ENCODE data around the gene C11orf91.
"Not testable (repeated sequence)": the region's sequence is repeated elsewhere in the genome, so short reads cannot be mapped to it uniquely, and the experiment has no call there.

C11orf91 gene

DNA sequence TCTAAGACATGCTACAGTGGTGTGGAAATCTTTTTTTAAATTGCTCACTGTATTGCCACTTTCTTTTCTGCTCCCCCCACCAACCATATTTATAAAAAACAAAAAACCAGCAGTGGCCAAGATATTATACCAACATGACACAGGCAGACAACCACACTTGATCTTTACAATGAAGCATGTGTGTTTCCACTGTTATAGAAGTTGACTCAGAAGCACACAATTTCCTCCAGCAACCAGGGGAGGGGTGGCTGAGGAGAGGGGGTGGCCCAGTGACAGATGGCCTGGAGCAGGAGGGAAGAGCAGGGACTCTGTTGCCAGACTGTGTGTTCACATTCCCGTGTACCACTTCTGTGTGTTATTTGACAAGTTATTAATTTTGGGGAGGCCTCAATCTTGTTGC lies 20.8 kb upstream of the C11orf91 start:
- no peak for DNase-seq

DNA sequence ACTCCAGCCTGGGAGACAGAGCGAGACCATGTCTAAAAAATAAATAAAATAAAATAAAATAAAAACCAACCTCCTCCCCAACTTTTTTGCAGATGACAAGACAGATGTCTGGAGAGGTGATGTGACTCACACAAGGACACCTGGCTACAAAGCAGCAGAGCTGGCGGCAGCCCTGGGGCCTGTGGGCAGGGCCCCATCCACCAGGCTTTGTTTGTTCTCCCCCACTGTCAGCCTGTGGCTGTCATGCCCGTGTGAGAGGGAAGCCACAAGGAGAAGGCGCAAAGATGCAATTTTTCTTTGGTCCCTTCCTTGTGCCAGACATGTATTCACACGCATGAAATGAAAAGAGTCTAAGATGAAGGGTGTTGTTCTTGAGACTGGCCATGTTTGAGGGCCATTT lies 19.0 kb upstream of the C11orf91 start:
- DNase-seq, result no peak

DNA sequence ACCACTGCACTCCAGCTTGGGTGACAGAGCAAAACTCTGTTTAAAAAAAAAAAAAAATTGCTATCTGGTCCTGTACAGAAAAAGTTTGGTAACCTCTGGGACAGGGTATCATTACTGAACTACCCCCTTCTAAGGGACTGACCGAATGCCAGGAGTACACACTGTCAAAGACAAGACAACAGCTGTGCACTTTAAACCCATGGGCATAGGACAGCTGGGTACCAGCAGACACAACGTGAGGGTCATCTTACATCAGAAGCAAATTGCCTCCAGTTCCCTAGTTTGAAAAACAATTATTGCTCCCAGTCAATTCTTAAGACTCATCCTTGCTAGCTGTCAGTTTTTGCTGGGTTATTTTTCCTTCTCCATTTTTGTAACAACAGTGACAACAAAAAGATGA lies 17.8 kb upstream of the C11orf91 start:
- no peak for DNase-seq

DNA sequence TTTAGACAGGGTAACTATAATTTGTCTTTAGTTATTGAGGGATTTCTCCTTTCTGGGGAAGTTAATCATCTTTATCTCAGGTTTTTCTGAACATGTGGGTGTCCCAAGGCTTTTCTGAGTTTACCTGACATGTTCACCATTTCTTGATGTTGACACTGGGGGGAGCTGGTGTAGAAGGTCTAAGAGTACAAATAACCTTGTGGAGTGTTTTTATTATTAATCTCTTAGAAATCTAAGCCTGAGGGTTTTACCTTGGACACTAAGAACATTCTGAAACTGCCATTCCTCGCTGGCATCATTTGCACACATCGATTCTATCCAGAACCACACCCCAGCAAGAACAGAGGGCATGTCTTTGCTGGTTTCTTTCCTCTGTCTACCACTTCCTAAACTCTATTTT lies 15.6 kb upstream of the C11orf91 start:
- DNase-seq, result no peak

DNA sequence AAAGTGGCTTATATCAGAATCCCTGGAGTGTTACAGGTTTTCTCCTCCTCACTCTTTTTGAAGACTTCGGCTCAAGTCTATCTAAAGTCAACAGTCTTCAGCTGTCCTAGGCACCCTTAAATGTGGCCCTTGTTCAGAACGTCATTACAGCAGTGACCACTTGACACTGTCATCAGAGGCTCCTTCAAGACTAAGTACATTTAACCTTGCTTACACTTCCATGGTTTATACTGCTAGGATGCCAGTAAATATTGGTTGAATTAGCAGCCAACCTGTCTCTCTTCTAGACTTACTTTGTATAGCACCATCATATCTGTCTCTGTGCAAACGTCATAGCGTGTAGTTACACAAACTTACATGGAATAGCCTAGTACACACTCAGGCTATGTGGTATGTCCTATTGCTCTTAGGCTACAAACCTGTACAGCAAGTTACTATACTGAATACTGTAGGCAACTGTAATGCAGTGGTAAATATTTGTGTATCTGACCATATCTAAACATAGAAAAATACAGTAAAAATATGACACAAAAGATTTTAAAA lies 13.3 kb upstream of the C11orf91 start:
- DNase-seq, result no peak

DNA sequence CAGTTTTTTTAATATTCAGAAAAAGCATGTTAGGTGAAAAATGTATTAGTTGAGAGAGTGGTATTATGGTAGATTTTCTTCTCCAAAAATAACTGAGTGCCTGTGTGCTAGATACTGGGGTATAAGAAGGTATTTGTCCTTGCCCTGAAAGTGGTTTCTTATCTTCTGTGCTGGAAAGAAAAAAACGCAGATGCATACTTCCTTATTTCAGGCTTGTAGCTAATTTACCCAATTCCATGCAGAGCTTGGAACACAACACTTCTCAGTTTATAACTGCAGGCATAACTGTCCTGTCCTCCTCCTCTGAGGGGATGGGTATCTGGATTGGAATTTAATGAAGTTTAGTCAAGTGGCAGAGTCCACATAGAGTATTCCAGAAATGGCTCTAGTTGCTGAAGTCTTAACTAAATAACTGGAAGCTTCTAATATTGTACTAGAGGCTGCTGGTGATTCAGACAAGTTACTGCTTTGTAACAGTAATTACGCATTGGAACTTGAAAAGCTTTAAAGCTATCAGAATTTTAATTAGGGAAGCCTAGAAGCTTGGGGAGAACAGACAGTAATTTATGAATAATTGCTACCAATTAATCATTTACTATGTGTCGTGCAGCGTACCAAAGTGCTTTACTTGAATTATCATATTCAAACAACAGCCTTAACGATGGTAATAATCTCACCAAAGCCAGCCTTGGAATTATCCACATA lies 12.7 kb upstream of the C11orf91 start:
- no peak for DNase-seq

DNA sequence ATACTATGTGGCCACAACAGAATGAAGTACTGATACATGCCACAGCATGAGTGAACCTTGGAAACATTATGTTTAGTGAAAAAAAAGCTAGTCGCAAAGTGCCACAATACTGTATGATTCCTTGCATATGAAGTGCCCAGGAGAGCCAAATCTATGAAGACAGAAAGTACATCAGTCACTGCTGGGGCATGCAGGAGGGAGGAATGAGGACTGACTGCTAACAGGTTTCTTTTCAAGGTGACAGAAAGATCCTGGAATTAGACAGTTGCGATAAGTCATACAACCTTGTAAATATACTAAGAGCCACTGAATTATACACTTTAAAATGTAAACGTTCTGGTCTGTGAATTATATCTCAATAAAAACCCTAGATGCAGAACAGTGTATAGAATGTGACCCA lies 11.8 kb upstream of the C11orf91 start:
- DNase-seq, result no peak

DNA sequence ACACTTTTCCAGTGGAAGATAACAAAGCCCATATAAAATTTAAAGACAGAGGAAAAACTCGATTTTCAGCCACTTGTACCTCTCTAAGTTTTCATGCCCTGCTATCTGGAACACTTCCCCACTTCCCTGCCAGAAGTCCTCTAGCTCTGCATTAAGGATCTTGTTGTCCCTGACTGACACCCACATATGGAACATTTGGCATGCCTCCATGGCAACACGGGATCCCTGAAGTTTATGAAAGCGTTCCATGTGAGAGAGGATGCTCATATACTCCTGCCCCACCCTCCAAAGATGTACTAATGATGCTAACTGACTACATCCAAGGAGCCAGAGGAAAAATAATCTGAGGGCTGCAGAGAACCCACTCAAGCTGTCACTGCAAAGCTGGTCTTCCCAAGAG lies 8.8 kb upstream of the C11orf91 start:
- no peak for DNase-seq

DNA sequence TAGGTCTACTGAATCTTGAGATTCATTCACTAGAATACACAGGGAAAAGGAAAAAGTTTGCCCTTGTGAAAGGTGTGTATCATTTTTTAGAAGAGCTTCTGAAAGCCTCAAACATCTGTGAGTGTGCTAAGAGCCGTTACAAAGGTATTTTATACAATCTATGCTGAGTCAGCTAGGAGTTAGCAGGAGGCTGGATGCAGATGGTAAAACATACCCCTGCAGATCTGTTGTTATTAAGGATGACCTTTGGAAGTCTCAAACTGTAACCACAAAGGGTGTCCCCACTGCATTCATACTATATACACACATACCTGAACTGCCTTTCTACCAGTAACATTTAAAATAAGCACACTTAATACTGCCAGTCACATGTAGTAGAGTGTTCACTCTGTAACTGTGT lies 8.4 kb upstream of the C11orf91 start:
- DNase-seq, result no peak

DNA sequence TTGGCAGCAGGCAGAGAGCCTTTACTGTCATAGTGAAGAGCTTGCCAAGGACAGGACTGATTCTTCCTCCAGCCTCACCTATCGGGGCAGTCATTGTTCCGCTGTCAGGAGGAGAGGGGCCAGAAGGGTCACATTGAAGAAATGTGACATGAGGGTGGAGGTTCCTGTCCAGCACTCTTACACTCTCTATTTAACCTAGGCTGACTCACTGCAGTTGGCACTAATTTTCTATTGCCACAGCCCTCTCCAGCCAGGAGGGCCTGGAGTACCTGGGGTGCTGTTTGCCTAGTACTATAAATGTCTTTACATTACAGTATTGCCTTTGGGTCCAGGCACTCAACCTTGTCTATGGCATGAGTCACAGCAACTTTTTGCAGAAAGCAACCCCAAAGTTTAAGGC lies 7.2 kb upstream of the C11orf91 start:
- not testable (repeated sequence) for DNase-seq

DNA sequence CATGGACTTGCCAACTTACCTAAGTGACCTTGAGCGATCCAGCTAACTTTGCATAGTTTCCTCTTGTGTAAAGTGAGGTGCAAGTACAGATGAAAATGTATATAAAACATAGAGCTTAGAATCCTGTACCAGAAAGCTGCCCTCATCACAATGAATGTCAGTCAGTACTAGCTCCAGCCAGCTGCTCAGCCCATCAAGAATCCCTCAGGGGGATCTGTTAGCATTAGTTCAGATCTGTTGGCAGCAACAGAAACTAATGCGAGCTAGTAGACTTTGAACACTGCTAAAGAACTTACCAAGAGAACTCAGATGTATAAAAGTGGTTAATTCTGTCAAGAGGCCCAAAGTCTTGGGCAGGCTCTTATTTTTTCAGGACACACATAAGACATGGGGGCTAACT lies 6.3 kb upstream of the C11orf91 start:
- no peak for DNase-seq

DNA sequence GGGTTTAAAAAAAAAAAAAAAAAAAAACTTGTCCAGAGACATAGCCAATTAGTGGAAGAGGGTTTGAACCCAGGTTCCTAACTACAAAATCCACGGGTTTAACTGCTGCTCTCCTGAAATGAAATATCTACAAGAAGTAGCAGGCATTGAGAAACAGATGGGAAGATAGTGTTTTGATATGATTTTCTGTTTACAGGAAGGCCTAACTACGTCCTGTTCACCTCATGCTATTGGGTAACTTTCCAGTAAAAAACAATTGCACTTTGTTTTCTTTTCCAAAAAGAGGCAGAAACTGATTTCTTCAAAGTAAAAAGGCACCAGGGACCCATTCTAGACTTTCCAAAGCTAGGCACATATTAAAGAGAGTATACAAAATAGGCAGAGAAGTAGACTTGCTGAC lies 5.9 kb upstream of the C11orf91 start:
- no peak for DNase-seq

DNA sequence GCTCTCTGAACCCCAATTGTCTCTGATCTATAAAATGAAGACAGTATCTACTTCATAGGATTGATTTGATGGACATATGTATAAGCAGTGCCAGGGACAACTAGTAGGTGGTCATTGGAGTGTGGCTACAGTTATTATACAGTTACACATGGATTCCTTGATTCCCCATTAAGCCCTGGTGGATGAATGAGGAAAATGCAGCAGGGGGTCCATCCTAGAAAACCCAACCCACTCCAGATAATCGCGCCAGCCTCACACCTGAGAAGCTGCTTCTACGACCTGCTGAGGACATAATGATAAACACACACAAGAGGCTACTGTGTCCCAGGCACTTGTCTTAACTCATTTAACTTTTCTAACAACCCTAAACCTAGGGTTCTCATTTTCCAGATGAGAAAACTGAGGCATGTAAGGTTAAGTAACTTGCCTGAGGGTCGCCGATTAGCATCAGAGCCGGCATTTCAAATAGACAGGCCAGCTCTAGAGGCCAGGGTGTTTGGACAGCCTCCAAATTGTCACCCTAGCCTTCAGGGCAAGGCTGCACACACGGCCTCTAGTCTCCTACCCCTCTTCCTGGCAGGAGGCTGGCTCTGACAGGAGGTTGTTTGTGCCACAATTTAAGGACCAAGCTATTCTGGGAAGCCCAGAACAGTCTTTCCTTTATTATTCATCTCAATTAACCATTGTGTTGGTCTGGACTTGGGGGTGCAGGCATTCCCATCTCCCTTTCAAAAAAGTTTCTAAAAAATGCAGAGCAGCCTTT lies 3.8 kb upstream of the C11orf91 start:
- DNase-seq, result no peak

DNA sequence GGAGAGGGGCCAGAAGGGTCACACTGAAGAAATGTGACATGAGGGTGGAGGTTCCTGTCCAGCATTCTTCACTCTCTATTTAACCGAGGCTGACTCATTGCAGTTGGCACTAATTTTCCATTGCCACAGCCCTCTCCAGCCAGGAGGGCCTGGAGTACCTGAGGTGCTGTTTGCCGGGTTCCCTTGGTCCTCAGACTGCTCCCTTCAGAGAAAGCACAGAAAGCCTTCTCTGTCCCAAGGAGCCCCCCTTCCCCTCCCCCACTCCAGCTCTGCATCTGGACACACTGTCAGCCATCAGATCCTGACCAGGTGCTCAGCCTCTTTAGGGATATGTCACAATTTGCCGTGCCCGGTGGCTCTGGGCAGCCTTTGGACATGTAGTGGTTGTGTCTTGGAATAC lies 3.2 kb upstream of the C11orf91 start:
- no peak for DNase-seq

DNA sequence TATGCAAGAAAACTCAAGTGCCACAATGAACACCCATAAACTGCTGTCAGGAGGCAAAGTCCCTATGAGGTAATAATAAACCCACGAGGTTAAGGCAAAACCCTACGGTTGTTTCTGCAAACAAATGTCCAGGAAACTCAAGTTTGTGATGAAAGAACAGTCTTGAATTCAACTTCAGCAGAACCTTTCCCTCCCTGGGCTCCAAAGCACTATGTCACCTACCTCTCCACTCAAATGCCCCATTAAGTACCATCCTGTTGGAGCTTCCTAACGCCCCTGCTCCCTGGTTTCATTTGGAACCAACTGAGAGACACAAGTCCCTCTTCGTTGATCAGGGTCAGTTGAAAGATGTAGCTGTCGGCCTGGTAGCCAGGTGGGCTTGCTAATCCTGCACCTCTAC lies 2.6 kb upstream of the C11orf91 start:
- no peak for DNase-seq

DNA sequence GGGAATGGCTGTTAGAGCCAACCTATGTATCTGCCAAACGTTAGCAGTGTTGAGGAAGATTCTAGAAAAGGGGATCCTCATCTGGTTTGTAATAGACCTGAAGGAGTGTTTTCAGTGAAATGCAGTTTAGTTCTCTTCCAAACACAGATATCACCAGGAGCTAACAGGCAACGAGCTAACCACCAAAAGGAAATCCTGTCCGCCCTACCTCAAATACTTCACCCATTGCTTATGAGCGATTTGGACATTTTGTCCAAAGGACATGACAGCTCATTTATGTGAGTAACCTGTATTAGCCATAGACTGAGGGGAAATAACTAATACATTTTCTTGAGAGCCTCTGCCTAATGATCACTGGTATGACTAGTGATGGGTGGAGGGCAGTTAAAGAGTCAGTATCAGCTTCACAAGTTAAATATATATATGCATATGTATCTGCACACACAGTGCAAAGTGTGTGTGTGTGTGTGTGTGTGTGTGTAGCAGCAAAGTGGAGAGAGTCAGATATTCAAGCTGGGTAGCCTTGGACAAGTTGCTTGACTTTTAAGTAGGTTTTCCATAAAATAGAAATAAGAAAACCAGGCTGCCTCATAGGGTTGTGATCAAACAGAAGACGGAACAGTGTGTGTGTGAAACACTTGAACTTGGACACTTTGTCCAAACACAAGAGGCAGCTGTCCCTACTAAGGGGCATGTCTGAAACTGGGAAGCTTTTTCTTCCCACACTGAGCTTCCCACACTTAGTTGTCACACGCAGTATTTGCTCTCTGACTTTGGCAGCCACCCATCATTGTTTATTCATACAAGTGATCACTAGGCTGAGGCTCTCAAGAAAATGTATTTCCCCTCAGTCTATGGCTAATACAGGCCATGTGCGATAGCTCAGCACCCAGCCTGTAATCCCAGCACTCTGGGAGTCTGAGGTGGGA lies 940 bp upstream of the C11orf91 start:
- DNase-seq, result peak in 1 of 2 experiments; percentile 5

DNA sequence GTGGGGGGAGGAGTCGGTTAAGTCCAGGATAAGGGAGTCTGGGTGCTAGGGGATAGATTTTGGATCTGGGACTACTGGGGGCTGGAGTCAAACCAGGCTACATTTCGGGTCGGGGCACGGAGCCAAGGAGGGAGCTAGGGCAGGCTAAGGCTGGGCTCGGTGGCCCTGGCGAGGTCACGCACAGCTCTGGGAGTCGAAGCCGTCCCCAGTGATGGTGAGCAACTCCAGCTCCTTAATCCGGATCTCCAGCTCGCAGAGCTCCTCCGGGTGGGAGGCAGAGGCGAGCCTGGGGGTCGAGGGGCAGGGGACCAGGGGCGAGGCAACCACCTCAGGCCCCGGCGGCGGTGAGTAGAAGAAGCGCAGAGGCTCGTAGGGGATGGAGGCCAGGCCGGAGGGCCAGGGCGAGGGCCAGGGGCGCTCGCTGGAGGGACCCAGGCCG lies 544 bp downstream of the C11orf91 start:
- DNase-seq, result no peak

DNA sequence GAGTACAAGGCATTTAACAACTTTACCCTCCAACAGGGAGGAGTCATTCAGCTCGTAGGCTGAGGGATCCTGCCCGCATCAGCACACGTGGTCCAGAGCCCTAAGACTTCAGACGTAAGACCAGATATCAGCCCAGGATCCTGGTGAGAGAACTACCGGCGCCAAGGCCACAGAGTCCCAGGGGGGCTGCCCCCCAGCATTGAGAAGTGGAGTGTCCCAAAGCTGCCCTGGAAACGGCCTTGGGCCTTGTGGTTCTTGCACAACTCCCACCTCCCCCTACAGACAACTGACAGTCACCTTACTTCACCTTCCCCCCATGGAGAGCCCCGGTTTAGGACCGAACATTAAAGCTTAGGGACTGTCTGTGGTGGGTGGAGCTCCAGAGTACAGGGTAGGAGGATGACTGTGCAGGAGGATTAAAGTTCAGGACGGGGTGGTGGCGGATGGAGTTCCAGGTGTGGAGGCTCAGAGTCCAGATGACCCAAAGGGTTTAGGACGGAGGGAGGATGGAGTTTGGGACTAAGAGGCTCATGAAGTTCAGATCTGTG lies 1.0 kb downstream of the C11orf91 start:
- DNase-seq, result no peak

DNA sequence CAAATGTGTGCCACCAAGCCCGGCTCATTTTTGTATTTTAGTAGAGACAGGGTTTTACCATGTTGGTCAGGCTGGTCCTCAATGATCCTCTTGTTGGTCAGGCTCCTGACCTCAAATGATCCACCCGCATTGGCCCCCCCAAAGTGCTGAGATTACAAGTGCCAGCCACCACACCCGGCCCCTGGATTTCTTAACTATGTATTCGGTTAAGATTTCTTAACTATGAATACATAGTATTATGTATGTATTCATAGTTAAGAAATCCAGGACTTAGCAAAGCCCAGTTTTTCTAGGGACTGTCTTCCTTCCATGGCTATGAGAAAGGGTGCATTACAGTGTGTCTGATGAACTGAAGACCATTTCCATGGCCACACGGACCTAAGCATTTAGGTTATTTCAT lies 1.7 kb downstream of the C11orf91 start:
- no peak for DNase-seq

DNA sequence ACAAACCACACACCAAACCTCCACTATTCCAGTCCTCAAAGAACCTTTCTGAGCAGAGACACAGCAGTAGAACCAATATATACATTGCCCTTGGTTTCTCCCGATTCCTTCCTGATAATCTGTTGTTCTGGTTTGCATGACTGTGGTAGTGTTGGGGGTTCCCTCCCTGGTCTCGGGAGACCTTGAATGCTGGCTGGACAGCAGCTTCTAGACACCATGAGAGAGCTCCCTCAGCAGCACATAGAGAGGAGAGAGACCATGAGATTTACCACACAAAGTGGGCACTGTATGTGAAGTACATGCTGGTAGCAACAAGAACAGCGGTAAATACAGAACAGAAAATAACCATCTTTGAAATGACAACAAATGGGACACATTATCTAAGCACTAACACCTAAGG lies 2.6 kb downstream of the C11orf91 start:
- no peak for DNase-seq

DNA sequence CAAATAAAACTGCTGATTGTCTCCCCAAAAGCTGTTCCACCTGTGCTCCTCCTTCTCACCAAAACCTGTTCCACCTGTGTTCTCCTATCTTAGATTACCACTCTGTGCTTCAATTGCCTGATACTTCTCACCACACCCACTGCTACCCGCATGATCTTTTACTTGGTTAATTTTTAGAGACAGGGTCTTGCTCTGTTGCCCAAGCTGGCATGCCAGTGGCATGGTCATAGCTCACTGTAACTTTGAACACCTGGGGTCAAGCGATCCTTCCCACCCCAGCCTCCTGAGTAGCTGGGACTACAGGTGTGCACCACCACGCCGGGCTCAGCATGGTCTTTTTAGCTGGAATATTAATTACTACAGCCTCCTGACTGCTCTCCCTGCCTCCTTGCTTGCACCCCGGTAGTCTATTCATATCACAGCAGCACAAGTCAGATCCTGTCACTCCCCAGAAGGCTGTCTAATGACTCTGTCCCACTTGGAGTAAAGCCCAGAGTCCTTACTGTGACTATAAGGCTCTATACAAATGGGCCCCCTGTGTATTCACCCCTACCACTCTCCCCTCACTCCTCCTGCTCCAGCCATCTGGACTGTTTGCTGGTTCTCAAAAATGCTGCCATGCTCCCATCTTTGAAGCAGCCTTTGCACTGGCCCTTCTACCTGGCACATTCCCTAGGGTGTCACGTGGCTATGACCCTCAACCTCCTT lies 3.5 kb downstream of the C11orf91 start:
- no peak for DNase-seq

DNA sequence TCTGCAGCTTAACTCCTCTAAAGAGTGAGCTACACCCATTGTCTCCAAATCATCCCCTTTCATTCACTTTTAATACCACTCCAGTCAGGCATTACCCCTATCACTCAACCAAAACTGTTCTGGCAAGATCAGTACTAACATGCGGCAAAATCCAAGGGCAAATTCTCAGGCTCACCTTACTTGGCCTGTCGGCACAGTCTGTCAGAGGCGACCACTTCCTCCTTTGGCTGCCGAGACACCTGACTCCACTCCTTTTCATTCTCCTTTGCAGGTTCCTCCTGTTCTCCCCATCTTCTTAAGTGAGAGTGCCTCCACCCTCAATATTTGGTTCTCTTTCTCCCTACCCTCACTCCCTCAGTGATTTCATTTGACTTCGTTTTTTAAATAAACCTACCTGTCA lies 4.2 kb downstream of the C11orf91 start:
- DNase-seq, result no peak
